ENCODE results near the gene NUMB.
"Not testable (repeated sequence)": the region's sequence is repeated elsewhere in the genome, so short reads cannot be mapped to it uniquely, and the experiment has no call there.

NUMB gene

DNA sequence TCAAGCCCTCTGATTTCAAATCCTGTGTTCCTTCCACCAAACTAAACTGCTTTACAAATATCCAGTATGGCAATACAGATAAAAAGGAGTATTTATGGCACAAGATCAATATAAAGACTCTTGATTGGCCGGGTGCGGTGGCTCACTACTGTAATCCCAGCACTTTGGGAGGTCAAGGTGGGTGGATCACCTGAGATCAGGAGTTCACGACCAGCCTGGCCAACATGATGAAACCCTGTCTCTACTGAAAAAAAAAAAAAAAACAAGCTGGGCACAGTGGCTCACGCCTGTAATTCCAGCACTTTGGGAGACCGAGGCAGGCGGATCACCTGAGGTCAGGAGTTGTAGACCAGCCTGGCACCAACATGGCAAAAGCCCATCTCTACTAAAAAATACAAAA lies 35.3 kb downstream of the NUMB start:
- not testable (repeated sequence) for DNase-seq

DNA sequence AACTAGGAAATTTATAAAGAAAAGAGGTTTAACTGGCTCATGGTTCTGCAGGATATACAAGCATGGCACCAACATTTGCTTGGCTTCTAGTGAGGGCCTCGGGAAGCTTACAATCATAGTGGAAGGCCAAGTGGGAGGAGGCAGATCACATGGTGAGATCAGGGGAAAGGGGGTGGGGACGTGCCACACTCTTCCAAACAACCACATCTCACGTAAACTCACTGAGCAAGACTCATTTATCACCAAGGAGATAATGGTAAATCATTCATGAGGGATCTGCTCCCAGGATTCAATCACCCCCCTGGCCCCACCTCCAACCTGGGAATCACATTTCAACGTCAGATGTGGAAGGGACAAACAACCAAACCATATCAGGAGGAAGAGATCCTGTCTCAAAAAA lies 35.8 kb downstream of the NUMB start:
- no peak for DNase-seq

DNA sequence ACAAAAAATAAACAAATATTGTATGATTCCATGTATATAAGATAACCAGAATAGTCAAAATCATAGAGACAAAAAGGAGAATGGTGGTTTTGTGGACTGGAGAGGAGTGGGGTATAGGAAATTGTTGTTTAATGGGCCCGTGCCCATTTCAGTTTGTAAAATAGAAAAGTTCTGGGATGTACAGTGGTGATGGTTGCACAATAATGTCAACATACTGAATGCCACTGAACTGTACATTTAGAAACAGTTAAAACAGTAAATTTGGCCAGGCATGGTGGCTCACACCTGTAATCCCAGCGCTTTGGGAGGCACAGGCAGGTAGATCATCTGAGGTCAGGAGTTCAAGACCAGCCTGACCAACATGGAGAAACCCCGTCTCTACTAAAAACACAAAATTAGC lies 40.1 kb downstream of the NUMB start:
- DNase-seq, result no peak

DNA sequence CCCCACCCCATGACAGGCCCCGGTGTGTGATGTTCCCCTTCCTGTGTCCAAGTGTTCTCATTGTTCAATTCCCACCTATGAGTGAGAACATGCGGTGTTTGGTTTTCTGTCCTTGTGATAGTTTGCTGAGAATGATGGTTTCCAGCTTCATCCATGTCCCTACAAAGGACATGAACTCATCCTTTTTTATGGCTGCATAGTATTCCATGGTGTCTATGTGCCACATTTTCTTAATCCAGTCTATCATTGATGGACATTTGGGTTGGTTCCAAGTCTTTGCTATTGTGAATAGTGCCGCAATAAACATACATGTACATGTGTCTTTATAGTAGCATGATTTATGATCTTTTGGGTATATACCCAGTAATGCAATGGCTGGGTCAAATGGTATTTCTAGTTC lies 52.1 kb downstream of the NUMB start:
- not testable (repeated sequence) for DNase-seq

DNA sequence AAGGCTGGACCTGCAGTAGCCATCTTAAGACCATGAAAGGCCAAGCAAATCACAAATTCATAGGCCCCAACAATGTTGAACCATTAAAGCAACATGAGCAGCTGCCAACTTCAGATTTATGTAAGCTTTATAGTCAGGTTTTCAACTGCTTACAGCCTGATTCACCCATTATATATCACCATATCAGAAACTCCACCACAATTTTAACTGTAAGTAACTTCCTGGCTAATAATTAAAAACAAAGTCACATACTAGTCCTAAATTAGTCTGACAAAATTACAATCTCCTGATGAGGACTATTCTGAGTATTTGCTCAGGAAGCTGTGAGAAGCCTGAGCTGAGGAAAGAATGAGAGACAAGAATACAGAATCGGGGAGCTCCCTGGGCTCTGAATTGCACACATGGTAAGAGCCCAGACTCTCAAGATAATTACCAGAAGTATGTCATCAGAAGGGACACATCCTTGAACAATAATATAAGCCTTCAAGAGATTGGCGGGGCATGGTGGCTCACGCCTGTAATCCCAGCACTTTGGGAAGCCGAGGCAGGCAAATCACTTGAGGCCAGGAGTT lies 55.1 kb downstream of the NUMB start:
- no peak for DNase-seq

DNA sequence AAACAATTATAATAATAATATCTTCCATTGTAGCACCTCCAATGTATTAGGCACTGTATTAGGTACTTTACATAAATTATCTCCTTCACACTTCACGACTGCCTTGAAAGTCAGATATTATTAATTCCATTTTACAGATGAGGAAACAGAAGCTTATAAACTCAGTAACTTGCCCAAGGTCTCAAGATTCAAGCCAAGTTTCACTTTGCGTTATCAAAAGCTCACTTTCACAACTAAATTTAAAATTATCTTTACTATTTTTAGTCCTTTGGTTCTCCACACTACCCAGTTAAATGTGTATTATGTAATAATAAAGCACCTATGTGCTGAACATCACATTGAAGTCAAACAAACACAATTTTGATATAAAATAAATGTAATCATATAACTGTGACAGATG lies 55.8 kb downstream of the NUMB start:
- no peak for DNase-seq

DNA sequence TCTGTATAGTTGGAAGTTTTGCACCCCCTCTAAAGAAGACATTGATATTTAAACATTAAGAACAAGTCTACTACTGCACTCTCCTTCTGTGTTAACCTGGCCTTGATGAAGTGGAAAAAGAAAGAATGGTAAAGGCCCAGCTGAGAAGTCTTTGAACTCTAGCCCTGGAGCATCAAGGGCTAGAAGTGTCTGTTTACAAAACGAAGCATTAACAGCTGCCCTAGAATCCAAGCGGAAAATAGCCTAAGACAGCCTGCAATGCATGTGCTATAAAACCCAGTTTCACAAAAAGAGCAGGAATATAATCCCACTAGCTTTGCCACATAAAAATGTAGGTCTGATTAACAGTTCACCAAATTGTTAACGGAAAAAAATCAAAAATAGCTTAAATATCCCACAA lies 60.5 kb downstream of the NUMB start:
- no peak for DNase-seq

DNA sequence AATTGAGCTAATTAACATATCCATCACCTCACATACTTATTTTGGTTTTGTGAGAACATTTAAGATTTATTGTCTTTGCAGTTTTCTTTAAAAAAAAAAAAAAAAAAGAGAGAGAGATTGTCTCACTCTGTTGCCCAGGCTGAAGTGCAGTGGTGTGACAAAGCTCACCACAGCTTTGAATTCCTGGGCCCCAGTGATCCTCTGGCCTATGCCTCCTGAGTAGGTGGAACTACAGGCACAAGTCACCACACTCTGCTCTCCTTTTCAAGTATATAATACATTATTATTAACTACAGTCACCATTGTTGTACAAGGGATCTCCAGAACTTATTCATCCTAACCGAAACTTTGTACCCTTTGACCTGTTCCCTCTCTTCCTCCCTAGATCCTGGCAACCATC lies 64.0 kb downstream of the NUMB start:
- DNase-seq, result no peak

DNA sequence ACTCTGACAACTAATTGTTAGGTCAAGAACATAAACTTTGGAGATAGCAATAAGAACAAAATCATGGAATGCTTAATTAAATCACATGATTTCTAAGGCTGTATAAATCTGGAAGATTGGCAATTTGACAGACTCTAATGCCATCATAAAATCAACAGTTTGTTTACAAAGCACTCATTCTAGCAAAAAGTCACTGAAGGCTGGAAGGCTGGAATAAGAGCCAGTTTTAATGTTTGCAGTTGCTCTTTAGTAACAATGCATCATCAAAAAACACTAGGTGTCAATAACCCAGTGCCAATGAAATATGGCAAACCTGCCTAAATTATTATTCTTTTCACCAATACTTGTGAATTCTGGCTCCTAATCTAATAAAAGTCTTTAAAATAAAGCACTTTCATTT lies 65.0 kb downstream of the NUMB start:
- no peak for DNase-seq

DNA sequence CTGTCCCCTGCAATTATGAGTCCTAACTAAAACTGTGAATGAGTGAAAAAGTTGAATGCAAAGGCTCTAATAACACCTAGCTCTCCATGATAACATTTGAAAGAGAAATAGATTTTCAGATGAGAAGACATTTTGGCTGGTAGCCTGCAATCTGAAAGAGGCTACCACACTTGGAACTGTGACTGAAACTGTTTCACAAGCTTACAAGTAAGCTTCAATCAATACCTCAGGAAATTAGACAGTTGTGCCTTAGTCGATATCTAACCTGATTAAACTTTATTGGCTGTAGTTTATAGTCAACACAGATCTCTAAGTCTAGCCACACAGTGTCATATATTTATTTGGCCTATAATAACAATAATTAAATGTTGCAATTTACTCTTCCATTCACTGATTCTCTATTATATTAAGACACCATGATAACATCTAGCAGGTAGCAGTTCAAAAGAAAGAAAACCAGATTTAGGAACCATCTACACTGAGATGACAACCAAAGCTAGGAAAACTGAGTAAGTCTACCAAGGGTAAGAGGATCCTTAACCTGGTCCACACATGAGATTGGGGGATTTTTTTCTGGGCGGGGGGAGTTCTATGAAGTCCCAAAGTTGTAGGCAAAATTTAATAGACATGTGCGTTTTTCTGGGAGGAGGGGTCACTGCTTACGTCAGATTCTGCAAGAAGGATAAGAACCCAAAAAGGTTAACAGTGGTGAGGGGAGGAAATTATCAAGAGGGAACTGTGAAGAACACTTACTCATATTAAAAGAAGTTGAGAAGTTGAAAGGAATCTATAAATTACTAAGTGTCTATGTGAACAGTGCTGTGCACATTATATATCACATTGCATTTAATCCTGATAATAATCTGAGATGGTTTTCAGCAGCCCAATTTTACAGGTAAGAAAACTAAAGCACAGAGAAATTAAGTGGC lies 65.8 kb downstream of the NUMB start:
- no peak for DNase-seq

DNA sequence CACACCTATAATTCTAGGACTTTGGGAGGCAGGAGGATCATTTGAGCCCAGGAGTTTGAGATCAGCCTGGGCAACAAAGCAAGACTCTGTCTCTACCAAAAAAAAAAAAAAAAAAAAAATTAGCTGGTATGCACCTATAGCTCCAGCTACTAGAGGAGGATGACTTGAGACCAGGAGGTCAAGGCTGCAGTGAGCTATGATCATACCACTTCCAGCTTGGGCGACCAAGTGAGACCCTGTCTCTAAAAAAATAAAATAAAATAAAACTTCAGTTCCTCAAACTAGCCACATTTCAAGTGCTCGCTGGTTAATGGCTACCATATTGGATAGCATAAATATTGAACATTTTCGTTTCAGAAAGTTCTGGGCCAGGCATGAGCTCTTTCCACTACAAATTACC lies 70.5 kb downstream of the NUMB start:
- DNase-seq, result not testable (repeated sequence)

DNA sequence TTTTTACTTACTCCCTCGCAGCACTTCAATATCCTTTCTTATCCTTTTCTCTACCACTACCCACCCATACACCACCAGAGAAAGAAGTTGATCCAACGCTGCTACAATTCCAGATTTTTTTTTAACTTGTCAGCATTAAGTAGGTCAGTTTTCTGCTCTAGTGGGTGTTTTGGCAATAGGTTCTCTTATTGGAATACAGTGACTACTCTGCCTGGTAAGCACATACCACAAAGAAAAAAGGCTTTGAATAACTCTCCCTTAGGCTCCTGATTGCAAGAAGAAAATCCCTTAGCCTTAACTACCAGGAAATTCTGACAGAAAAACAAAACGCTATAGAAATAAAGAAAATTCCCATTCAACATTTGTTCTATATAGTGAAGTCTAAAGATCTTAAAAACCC lies 72.0 kb downstream of the NUMB start:
- DNase-seq, result no peak

DNA sequence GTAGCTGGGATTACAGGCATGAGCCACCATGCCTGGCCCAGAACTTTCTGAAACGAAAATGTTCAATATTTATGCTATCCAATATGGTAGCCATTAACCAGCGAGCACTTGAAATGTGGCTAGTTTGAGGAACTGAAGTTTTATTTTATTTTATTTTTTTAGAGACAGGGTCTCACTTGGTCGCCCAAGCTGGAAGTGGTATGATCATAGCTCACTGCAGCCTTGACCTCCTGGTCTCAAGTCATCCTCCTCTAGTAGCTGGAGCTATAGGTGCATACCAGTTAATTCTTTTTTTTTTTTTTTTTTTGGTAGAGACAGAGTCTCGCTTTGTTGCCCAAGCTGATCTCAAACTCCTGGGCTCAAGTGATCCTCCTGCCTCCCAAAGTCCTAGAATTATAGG lies 73.3 kb downstream of the NUMB start:
- DNase-seq, result not testable (repeated sequence)

DNA sequence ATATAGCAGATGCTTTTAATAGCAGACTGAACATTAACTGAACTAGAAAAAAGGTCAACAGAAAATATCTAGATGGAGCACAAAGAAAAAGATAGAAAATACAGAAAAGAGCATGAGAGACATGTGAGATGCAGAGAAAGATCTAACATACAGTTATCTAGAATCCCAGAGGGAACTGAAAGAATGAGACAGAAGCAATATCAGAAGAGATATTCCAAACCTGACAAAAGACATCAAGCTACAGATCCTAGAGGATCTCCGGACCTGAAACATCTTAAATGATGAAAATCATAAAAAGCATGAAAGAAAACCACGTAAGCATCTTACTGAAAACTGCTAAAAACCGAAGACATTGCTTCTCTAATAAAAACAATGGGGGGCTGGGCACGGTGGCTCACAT lies 75.0 kb downstream of the NUMB start:
- no peak for DNase-seq

DNA sequence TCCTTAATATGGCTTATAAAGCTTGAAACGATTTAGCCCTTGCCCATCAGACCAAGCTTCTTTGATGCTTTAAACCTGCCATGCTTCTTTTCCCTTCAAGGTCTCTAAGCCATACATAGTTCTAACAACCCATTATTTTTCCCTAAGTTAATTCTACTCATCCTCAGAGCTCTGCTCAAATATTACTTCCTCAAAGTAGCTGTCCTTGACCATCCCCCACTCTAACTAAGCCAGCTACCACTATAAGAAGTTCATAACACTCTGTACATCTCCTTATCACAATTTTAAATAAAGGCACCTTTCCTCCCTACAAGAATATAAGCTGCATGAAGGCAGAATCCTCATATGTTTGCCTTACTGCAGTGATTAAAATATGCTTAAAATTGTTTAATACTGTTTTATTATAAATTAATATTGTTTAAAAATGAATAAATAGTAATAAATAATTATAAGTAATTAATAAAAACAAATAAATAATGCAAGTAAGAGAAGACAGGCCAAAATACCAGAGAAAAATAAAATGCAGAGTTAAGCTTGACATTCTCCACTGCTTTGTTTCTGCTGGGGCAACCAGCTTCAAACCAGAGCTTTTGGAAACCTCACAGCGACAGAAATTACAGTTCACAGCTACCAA lies 76.8 kb downstream of the NUMB start:
- no peak for DNase-seq

DNA sequence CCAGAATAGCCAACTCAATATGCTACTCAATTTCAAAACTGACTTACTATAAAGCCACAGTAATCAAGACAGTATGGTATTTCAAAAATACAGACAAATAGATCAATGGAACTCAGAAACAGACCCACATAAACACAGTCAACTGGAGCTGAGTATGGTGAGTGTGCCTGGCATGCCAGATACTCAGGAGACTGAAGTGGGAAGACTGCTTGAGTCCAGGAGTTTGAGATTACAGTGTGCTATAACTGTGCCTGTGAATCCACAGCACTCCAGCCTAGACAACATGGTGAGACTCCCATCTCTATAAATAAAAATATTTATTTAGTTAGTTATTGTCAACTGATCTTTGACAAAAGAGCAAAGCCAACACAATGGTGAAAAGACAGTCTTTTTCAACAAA lies 81.8 kb downstream of the NUMB start:
- DNase-seq, result no peak

DNA sequence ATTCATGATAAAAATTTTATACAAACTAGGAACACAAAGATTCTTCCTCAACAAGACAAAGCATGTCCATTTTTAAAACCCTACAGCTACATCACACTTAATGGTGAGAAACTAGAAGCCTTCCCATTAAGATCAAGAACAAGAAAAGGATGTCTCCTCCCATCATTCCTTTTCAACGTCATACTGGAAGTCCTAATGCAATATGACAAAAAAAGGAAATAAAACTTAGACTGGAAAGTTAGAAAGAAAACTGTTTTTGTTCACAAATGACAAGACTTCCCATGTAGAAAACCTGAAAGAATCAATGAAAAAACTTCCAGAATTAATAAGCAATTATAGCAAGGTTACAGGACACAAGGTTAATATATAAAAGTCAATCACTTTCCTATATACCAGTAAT lies 82.5 kb downstream of the NUMB start:
- DNase-seq, result no peak

DNA sequence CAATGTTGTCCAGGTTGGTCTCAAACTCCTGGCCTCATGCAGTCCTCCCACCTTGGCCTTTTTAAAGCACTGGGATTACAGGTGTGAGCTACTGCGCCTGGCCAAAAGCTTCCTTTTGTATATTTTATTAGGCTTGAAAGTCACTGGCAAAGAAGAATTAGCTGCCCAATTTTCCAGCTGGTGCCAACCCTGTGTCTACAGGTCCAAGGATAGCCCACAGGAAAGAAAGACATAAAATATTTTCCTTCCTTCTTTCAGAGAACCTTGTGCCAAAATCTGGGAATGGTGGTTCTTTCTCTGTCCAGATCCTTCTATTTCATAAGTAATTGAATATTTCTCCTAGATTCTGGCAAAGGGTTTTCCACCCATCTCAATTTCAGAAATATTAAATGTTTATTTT lies 84.1 kb downstream of the NUMB start:
- no peak for DNase-seq

DNA sequence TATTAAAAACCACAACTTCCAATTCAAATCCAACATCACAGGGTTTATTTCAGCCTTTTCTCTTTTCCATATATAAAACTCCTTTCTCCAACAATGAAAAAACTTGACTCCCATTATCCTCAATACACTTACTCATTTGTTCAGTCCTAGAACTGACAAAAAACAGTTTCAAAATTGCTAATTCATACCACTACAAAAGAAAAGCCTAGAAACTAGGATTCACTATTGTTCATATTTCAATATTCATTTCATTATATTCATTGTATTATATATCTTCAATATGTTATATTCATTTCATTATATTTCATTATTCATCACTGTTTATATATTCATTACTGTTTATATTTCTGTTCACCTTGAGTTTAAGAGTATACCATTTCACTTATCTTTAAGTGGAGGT lies 85.8 kb downstream of the NUMB start:
- DNase-seq, result no peak

DNA sequence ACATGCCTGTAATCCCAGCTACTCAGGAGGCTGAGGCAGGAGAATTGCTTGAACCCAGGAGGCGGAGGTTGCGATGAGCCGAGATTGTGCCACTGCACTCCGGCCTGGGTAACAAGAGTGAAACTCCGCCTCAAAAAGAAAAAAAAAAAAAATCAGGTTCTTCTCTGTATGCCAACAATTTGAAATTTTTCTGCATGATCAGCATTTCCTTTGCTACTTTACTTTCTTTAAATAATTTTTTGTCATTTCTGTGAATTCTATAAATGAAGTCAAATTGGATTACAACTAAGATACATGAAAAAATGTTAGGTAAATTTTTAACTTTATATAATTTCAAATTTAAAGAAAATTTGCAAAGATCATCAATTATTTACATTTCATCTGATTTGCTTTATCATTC lies 87.8 kb downstream of the NUMB start:
- DNase-seq, result no peak

DNA sequence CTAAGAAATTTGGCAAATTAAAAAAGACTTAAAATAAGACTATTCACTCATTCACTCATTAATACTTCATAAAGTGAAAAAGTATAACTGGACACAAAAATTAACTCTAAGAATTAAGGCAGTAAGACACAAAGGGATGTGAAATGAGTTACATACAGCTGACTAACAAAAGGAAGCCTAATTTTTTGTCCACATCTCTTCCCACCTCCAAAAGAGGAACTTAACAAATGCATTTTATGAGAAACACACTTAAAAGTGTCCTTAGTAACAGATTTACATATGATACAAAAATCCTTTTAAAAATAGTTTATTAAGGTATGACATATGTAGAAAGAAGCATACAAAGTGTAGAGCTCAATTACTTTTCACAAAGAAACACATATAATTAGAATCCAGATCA lies 88.9 kb downstream of the NUMB start:
- no peak for DNase-seq

DNA sequence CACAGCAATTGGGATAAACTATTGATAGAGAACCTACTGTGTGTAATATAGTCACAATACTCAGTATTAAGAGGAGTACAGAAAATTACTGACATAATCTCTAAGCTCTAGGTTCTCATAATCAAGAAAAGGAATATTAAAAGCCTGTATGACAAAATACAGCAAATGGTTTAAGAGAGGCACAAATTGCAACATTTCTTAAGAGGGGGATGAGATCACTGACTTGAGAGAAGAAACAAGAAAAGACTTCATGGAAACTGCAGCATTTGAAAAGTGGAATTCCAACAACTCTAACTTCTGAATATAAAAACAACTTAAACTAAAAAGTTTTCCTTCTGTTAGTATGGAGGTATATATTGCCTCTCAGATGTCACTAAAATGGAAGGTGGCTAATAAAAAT lies 89.7 kb downstream of the NUMB start:
- no peak for DNase-seq

DNA sequence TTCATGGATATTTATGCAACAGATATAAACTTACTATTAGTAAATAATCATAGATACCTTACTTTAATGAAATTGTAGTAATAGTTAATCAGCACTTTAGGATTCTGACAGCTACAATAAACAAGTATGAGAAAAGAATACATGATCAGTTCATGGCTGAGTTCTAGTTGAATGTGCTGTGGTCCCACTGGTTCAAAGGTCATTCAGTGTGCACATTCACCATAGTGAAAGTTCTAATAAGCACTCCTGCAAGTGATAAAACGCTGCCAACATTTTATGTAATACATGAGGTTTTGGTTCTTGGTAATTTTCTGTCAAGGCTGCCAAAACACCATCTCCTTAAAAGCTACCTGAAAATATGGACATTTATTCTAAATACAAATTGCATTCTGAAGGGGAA lies 92.6 kb downstream of the NUMB start:
- DNase-seq, result no peak
